K562 (cell line): Measurements from ENCODE around the gene C16orf95.

Source experiments
- BRCA1 ChIP-seq, 2 experiments: fragments of 450-650 bp in 1 of 2; sonication (generic) in 1 of 2; formaldehyde crosslinking in 1 of 2; IDR thresholded peaks; 2 replicates each; pipeline versions ENCODE4 v1.5.0 to v1.6.1; 2017 to 2020; ENCODE audit warnings: mild to moderate bottlenecking in 1 of 2, missing genetic modification reagents in 1 of 2
- CEBPZ ChIP-seq: fragments of 150-350 bp; IDR thresholded peaks from 2 replicates; pipeline ENCODE4 v1.6.1; 2014; ENCODE audit warnings: low read depth, mild to moderate bottlenecking, low read length, borderline replicate concordance
- CTCF ChIP-seq, 3 experiments: IDR thresholded peaks in 2 of 3; conservative IDR thresholded peaks in 1 of 3; 2 replicates each; pipeline ENCODE4 v1.5.1; 2011 to 2012; ENCODE audit warnings: low read length in 3 of 3, mild to moderate bottlenecking in 3 of 3, control low read depth in 2 of 3, improper control_type of control experiment in 1 of 3, inconsistent platforms in 1 of 3, low read depth in 1 of 3, mixed read lengths in 1 of 3, moderate library complexity in 1 of 3; ENCODE audit not compliant: insufficient read depth in 2 of 3
- EZH2 ChIP-seq: IDR thresholded peaks from 2 replicates; pipeline ENCODE4 v1.6.1; 2012; ENCODE audit warnings: low read depth, mild to moderate bottlenecking, inconsistent platforms, low read length, borderline replicate concordance
- FOXK1 ChIP-seq: sonication (generic); formaldehyde crosslinking; IDR thresholded peaks from 2 replicates; pipeline ENCODE4 v1.8.0; 2022; ENCODE audit warnings: missing genetic modification reagents, mild to moderate bottlenecking, borderline replicate concordance
- ID3 ChIP-seq, 2 experiments: fragments of 250-450 bp in 1 of 2; fragments of 450-650 bp in 1 of 2; sonication (Bioruptor Pico) in 1 of 2; IDR thresholded peaks; 2 replicates each; pipeline versions ENCODE4 v1.6.1 to v1.8.0; 2016 to 2021; ENCODE audit warnings: mild to moderate bottlenecking in 2 of 2, moderate library complexity in 2 of 2, missing compliant biosample characterization in 1 of 2, missing genetic modification characterization in 1 of 2
- JUND ChIP-seq, 2 experiments: IDR thresholded peaks; 2 replicates in 1 of 2; 3 replicates in 1 of 2; pipeline ENCODE4 v1.6.1; 2011; ENCODE audit warnings: borderline replicate concordance in 2 of 2, low read depth in 2 of 2, low read length in 2 of 2, improper control_type of control experiment in 1 of 2, missing biosample characterization in 1 of 2, missing genetic modification characterization in 1 of 2, missing genetic modification reagents in 1 of 2
- PCBP1 ChIP-seq: fragments of 200-400 bp; formaldehyde crosslinking; IDR thresholded peaks from 2 replicates; pipeline ENCODE4 v1.6.1; 2018; ENCODE audit warnings: mild to moderate bottlenecking, low read depth, low read length; ENCODE audit not compliant: poor library complexity, severe bottlenecking
- PKNOX1 ChIP-seq: fragments of 450-650 bp; IDR thresholded peaks from 2 replicates; pipeline ENCODE4 v1.6.1; 2016
- ZEB2 ChIP-seq: fragments of 450-650 bp; IDR thresholded peaks from 2 replicates; pipeline ENCODE4 v1.6.1; 2016
- ZNF232 ChIP-seq: sonication (generic); formaldehyde crosslinking; IDR thresholded peaks from 2 replicates; pipeline ENCODE4 v1.8.0; 2022; ENCODE audit warnings: mild to moderate bottlenecking, missing genetic modification reagents
- ZNF561 ChIP-seq: fragments of 450-650 bp; formaldehyde crosslinking; conservative IDR thresholded peaks from 2 replicates; pipeline ENCODE4 v1.4.0; 2020; ENCODE audit warnings: mild to moderate bottlenecking, moderate library complexity

- TF ChIP-seq ID3 (CRISPR knock-in tag; IDR thresholded peaks at IDR 0.05) (no peak), ID3 (tag; IDR thresholded peaks at IDR 0.05) (no peak), PCBP1 (no peak), EZH2 (no peak), FOXK1 (CRISPR knock-in tag) (no peak), CEBPZ (no peak), ZEB2 (no peak), JUND (IDR thresholded peaks at IDR 0.05; ENCODE audit: borderline replicate concordance, low read depth, low read length) (no peak), JUND (tag; IDR thresholded peaks at IDR 0.05; ENCODE audit: borderline replicate concordance, low read depth, low read length) (no peak; the same call in 2 of the 3 replicates), CTCF (IDR thresholded peaks at IDR 0.05 in 2 of 3, conservative IDR thresholded peaks at IDR 0.05 in 1 of 3; ENCODE audit: insufficient read depth in 2 of 3, low read depth in 1 of 3, low read length in 3 of 3) (no peak), ZNF232 (no peak), PKNOX1 (peak; percentile 60), BRCA1 (IDR thresholded peaks at IDR 0.05) (no peak), BRCA1 (CRISPR knock-in tag; IDR thresholded peaks at IDR 0.05) (no peak), ZNF561 (CRISPR knock-in tag) (no peak)
Measured at GRCh38 chr16:87363771-87364455, 46.7 kb upstream of the C16orf95 start.
